ENCODE measurements around the gene TF. TPM values are rescaled to one million over a fixed set of nuclear protein-coding genes. Genes with fewer than 3 reads are reported as not detected.

Gene TF
- total and polyA plus RNA-seq, 4 donors = 5,045 to 9,659 (median 6,266) TPM

- peaks cover 2 to 21% (median 6%) of the 10 kb centered on the region in 4 donors for H3K36me3 ChIP-seq (ENCODE audit: control insufficient read depth in 4 of 4, insufficient read depth in 3 of 4, low read depth in 1 of 4, low read length in 3 of 4)
- no peak for TF ChIP-seq ATF3 (IDR thresholded peaks at IDR 0.05)
- no peak for TF ChIP-seq MAX (IDR thresholded peaks at IDR 0.05)
- no peak for TF ChIP-seq TAF1 (conservative IDR thresholded peaks at IDR 0.05)
- TF ChIP-seq YY1 (IDR thresholded peaks at IDR 0.05) = no peak
- no peak for TF ChIP-seq EGR1 (IDR thresholded peaks at IDR 0.05; ENCODE audit: low read depth in 2 of 2)
- TF ChIP-seq JUND (IDR thresholded peaks at IDR 0.05) = no peak
- no peak for TF ChIP-seq HNF4G (IDR thresholded peaks at IDR 0.05)
- no peak for TF ChIP-seq SP1 (IDR thresholded peaks at IDR 0.05)
- no peak for TF ChIP-seq RXRA (IDR thresholded peaks at IDR 0.05)
- no peak for TF ChIP-seq ZBTB33 (IDR thresholded peaks at IDR 0.05)
- no peak for TF ChIP-seq NR2F2 (IDR thresholded peaks at IDR 0.05)
- TF ChIP-seq CTCF (IDR thresholded peaks at IDR 0.05; ENCODE audit: low read depth, low read length, missing input control) = no peak
- TF ChIP-seq FOXA1 (IDR thresholded peaks at IDR 0.05) = no peak
- no peak for TF ChIP-seq REST (IDR thresholded peaks at IDR 0.05)
- TF ChIP-seq RAD21 (IDR thresholded peaks at IDR 0.05) = no peak
- TF ChIP-seq HNF4A (conservative IDR thresholded peaks at IDR 0.05) = no peak
- H3K27me3 ChIP-seq (ENCODE audit: control insufficient read depth in 4 of 4, insufficient read depth in 4 of 4, low read length in 3 of 4) = no peaks in the 10 kb centered on the region
- peaks cover 15 to 72% (median 55%) of the 10 kb centered on the region in 4 donors for H3K4me1 ChIP-seq (ENCODE audit: control insufficient read depth in 4 of 4, insufficient read depth in 4 of 4, low read length in 3 of 4)
- peak overlapping the region; percentile 77 to 84 for H3K27ac ChIP-seq (ENCODE audit: low read depth in 1 of 2, low read length in 2 of 2)
- no peaks in the 10 kb centered on the region for H3K9me3 ChIP-seq (ENCODE audit: control insufficient read depth in 4 of 4, low read length in 3 of 4)
- H3K9ac ChIP-seq (ENCODE audit: low read depth in 1 of 2, low read length in 2 of 2) = peak overlapping the region; percentile 4 to 92
- H3K4me3 ChIP-seq (ENCODE audit: low read depth in 1 of 3, low read length in 3 of 3) = peak overlapping the region; percentile 70 to 90 (median 85)
- DNase-seq (ENCODE audit: low spot score) = no peak
- 36% methylated on average over 1 of the region's 1 CpG for WGBS
These were observed 1.2 kb downstream of the TF start for GRCh38 chr3:133747373-133747772.
